K562 (cell line): Measurements from ENCODE around the gene LHX3. TPM values are rescaled to one million over a fixed set of nuclear protein-coding genes. Genes with fewer than 3 reads are reported as not detected.

Experiments used
- ATAC-seq: fragments of 200-7000 bp; cut with Tn5 transposase; 3 replicates; pipeline ENCODE4 v1.9.1; 2020; ENCODE audit warnings: moderate library complexity
- BruUV-seq: library from RNA; stranded (reverse); fragments of 400-500 nt; replicated peaks from 2 replicates; lab custom pipeline; 2021; lab: Mats Ljungman, UMichigan
- CTCF ChIA-PET: fragments of 300-600 bp; formaldehyde crosslinking; extraction: SDS; loops from one replicate; lab custom pipeline; 2021; ENCODE audit warnings: low intra/inter-chr PET ratio; lab: Yijun Ruan, JAX
- POLR2A ChIA-PET: fragments of 300-600, 350-650 bp; sonication (Branson Sonifier 250); formaldehyde crosslinking; extraction: SDS; loops from one replicate; lab custom pipeline; 2021; ENCODE audit warnings: antibody characterized with exemption, inconsistent platforms; lab: Yijun Ruan, JAX
- DNase-seq, 4 experiments: peaks; one replicate each; pipeline versions ENCODE4 v3.0.0 to v3.0.0-alpha.2; 2011 to 2018; ENCODE audit warnings: low spot score in 3 of 4, mixed read lengths in 3 of 4; ENCODE audit errors: extremely low read depth in 1 of 4
- FAIRE-seq: peaks from 2 replicates; lab custom pipeline; 2011; peaks lifted over from hg19 to GRCh38; lab: Jason Lieb, UNC
- H2AFZ ChIP-seq: 2 replicates; pipeline ENCODE4 v1.6.0; 2011; ENCODE audit warnings: low read depth, low read length, control low read depth, inconsistent platforms
- H3K27ac ChIP-seq: fragments of 200-600 bp; 3 replicates; pipeline ENCODE4 v1.8.0; 2011; ENCODE audit warnings: low read depth, mild to moderate bottlenecking, control low read depth, inconsistent platforms, low read length, moderate library complexity, mixed read lengths; ENCODE audit errors: extremely low read depth
- H3K27me3 ChIP-seq, 2 experiments: fragments of 300-600 bp in 1 of 2; 2 replicates in 1 of 2; 3 replicates in 1 of 2; pipeline versions ENCODE4 v1.6.0 to v1.8.0; 2011; ENCODE audit warnings: inconsistent platforms in 2 of 2, low read length in 2 of 2, mild to moderate bottlenecking in 1 of 2, mixed read lengths in 1 of 2, moderate library complexity in 1 of 2; ENCODE audit not compliant: control insufficient read depth in 2 of 2, insufficient read depth in 2 of 2
- H3K36me3 ChIP-seq: fragments of 300-600 bp; 3 replicates; pipeline ENCODE4 v1.8.0; 2011; ENCODE audit warnings: mild to moderate bottlenecking, low read length, inconsistent platforms; ENCODE audit not compliant: control insufficient read depth, insufficient read depth
- H3K4me1 ChIP-seq, 2 experiments: fragments of 200-600 bp in 1 of 2; replicated peaks in 1 of 2; 2 replicates in 1 of 2; 3 replicates in 1 of 2; pipeline versions ENCODE4 v1.5.1 to v1.8.0; 2011; ENCODE audit warnings: inconsistent platforms in 2 of 2, low read length in 2 of 2, mild to moderate bottlenecking in 1 of 2, mixed read lengths in 1 of 2, moderate library complexity in 1 of 2; ENCODE audit not compliant: control insufficient read depth in 2 of 2, insufficient read depth in 2 of 2
- H3K4me2 ChIP-seq: 2 replicates; pipeline ENCODE4 v1.6.1; 2011; ENCODE audit warnings: low read length, control low read depth, inconsistent platforms, mixed read lengths; ENCODE audit not compliant: insufficient read depth
- H3K4me3 ChIP-seq: fragments of 200-600 bp; sonication (generic), shearing (Covaris generic); 2 replicates; pipeline ENCODE4 v1.5.1; 2016; ENCODE audit warnings: control low read depth, inconsistent platforms
- H3K79me2 ChIP-seq: fragments of 200-600 bp; 3 replicates; pipeline ENCODE4 v1.8.0; 2011; ENCODE audit warnings: low read length, inconsistent platforms; ENCODE audit not compliant: control insufficient read depth, insufficient read depth
- H3K9ac ChIP-seq, 2 experiments: 2 replicates each; pipeline versions ENCODE4 v1.6.0 to v1.6.1; 2011; ENCODE audit warnings: low read depth in 2 of 2, low read length in 2 of 2, control low read depth in 1 of 2, inconsistent platforms in 1 of 2, mild to moderate bottlenecking in 1 of 2, mixed read lengths in 1 of 2; ENCODE audit not compliant: insufficient read depth in 1 of 2
- H3K9me1 ChIP-seq: one replicate; pipeline ENCODE4 v1.6.0; 2011; ENCODE audit warnings: inconsistent platforms, mild to moderate bottlenecking, low read length, moderate library complexity; ENCODE audit not compliant: control insufficient read depth, insufficient read depth
- H3K9me3 ChIP-seq: replicated peaks from 2 replicates; pipeline ENCODE4 v1.5.1; 2011; ENCODE audit warnings: low read depth, low read length, inconsistent platforms; ENCODE audit not compliant: control insufficient read depth, insufficient read depth
- H4K20me1 ChIP-seq: replicated peaks from 2 replicates; pipeline ENCODE4 v1.6.1; 2011; ENCODE audit warnings: low read length, inconsistent platforms, mixed read lengths; ENCODE audit not compliant: control insufficient read depth, insufficient read depth
- CREM ChIP-seq: IDR thresholded peaks from 2 replicates; pipeline ENCODE4 v1.6.1; 2014; ENCODE audit warnings: antibody characterized with exemption, low read depth
- DIDO1 ChIP-seq: fragments of 450-650 bp; IDR thresholded peaks from 2 replicates; pipeline ENCODE4 v1.6.1; 2016; ENCODE audit warnings: low read depth, missing biosample characterization, missing genetic modification characterization
- DMBX1 ChIP-seq: fragments of 250-450 bp; sonication (Bioruptor Pico); IDR thresholded peaks from 2 replicates; pipeline ENCODE4 v1.8.0; 2022; ENCODE audit warnings: inconsistent platforms, mild to moderate bottlenecking, moderate library complexity, borderline replicate concordance
- HLTF ChIP-seq: fragments of 450-650 bp; IDR thresholded peaks from 2 replicates; pipeline ENCODE4 v1.6.1; 2016
- HNRNPL ChIP-seq: fragments of 200-400 bp; formaldehyde crosslinking; IDR thresholded peaks from 2 replicates; pipeline ENCODE4 v1.6.1; 2017; ENCODE audit warnings: low read depth, mild to moderate bottlenecking, low read length
- KDM1A ChIP-seq, 2 experiments: fragments of 450-650 bp; IDR thresholded peaks; 2 replicates each; pipeline ENCODE4 v1.6.1; 2016; ENCODE audit warnings: mild to moderate bottlenecking in 2 of 2
- NFRKB ChIP-seq: fragments of 450-650 bp; IDR thresholded peaks from 2 replicates; pipeline ENCODE4 v1.6.1; 2016; ENCODE audit warnings: low read depth
- PHB ChIP-seq: fragments of 250-450 bp; sonication (Bioruptor Pico); IDR thresholded peaks from 2 replicates; pipeline ENCODE4 v1.5.0; 2021
- SRSF1 ChIP-seq: fragments of 200-400 bp; formaldehyde crosslinking; IDR thresholded peaks from 2 replicates; pipeline ENCODE4 v1.6.1; 2017; ENCODE audit warnings: mild to moderate bottlenecking, low read depth, low read length, moderate library complexity
- ZNF174 ChIP-seq: fragments of 250-450 bp; sonication (Bioruptor Pico); IDR thresholded peaks from 2 replicates; pipeline ENCODE4 v1.4.0; 2020; ENCODE audit warnings: mild to moderate bottlenecking
- ZNF431 ChIP-seq: sonication (generic); formaldehyde crosslinking; IDR thresholded peaks from 2 replicates; pipeline ENCODE4 v1.8.0; 2022; ENCODE audit warnings: mild to moderate bottlenecking, missing genetic modification reagents
- WGBS: fragments of 100-300 bp; shearing (Covaris generic); methylation state at CpG from one replicate; pipeline ENCODE4 v1.1.6; 2016; ENCODE audit warnings: low coverage, mixed read lengths; ENCODE audit not compliant: insufficient coverage; ENCODE audit errors: missing lambda C conversion rate; 5-methylcytosine and 5-hydroxymethylcytosine counted together
- in situ Hi-C: fragments of 300-500 bp; cut with MboI; formaldehyde crosslinking; loops from 4 replicates; pipeline ENCODE4 v1.15.0; 2018; ENCODE audit warnings: inconsistent platforms, mixed read lengths
- intact Hi-C: fragments of 100-400 bp; cut with micrococcal nuclease; formaldehyde crosslinking; loops from 2 replicates; pipeline ENCODE4 v1.14.2; 2022
- polyA plus RNA-seq, 8 experiments: library from polyadenylated mRNA; depleted of rRNA in 4 of 8; stranded (reverse) in 5 of 8; unstranded in 3 of 8; fragments of >200 nt; fragmentation: Nextera tagmentation in 2 of 8; fragmentation: Illumina TruSeq in 1 of 8; extraction: Ambion mirVana in 2 of 8; extraction: Trizol in 1 of 8; gene quantifications; 2 replicates each; pipeline versions ENCODE4 v1.2.1 to v1.2.3, GENCODE V29; 2011 to 2014; ENCODE audit warnings: inconsistent platforms in 1 of 8, missing spikeins in 1 of 8
- total RNA-seq, 7 experiments: library from RNA; depleted of rRNA in 6 of 7; stranded (reverse); fragments of >200 nt in 6 of 7; fragmentation: Illumina TruSeq in 2 of 7; extraction: Trizol in 2 of 7; gene quantifications; 2 replicates each; pipeline versions ENCODE4 v1.2.1 to v1.2.3, GENCODE V29; 2011 to 2021; ENCODE audit warnings: low replicate concordance in 1 of 7
- TF ChIP-seq, protein P1 (sequence below): fragments of 450-650 bp; formaldehyde crosslinking; conservative IDR thresholded peaks from 2 replicates; pipeline ENCODE4 v1.4.0; 2022; ENCODE audit warnings: mild to moderate bottlenecking, missing genetic modification characterization
- TF ChIP-seq, protein P2 (sequence below): fragments of 450-650 bp; IDR thresholded peaks from 2 replicates; pipeline ENCODE4 v1.6.1; 2016; ENCODE audit warnings: antibody characterized with exemption
- TF ChIP-seq, protein P3 (sequence below): fragments of 250-450 bp; sonication (Bioruptor Pico); IDR thresholded peaks from 2 replicates; pipeline ENCODE4 v1.8.0; 2021; ENCODE audit warnings: moderate library complexity, mild to moderate bottlenecking, inconsistent platforms
- TF ChIP-seq, protein P4 (sequence below): IDR thresholded peaks from 2 replicates; pipeline ENCODE4 v1.6.1; 2016; ENCODE audit warnings: missing genetic modification characterization, missing compliant biosample characterization
- TF ChIP-seq, protein P5 (sequence below): fragments of 250-450 bp; sonication (Bioruptor Pico); IDR thresholded peaks from 2 replicates; pipeline ENCODE4 v1.8.0; 2021; ENCODE audit warnings: moderate library complexity, mild to moderate bottlenecking, inconsistent platforms

LHX3 gene
- total and polyA plus RNA-seq, 9 of the 15 experiments (the other 6 are each of a cell fraction or from before 2014, with no cell fraction given), result 0.09 TPM; not detected in 8

DNA sequence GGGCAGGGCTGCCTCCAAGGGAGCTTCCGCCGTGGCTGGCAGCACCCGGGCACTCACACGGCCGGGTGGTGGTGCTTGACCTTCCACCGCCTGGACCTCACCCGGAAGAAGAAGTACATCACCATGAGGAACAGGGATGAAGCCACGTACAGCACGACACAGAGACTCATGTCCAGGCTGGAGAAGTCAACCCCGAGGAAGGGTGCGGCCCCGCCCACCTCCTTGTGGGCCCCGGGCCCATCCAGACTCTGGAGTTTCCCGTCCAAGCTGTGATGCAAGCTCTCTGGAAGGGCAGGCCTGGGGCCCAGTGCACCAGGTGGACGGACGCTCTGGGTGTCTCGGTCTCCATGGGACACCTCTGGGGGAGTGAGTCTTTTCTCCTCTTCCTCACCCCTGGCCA lies 3.7 kb upstream of the LHX3 start (continued):
- TF ChIP-seq, protein P1, sequence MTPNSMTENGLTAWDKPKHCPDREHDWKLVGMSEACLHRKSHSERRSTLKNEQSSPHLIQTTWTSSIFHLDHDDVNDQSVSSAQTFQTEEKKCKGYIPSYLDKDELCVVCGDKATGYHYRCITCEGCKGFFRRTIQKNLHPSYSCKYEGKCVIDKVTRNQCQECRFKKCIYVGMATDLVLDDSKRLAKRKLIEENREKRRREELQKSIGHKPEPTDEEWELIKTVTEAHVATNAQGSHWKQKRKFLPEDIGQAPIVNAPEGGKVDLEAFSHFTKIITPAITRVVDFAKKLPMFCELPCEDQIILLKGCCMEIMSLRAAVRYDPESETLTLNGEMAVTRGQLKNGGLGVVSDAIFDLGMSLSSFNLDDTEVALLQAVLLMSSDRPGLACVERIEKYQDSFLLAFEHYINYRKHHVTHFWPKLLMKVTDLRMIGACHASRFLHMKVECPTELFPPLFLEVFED (CRISPR knock-in tag), result no peak
- TF ChIP-seq, protein P2, sequence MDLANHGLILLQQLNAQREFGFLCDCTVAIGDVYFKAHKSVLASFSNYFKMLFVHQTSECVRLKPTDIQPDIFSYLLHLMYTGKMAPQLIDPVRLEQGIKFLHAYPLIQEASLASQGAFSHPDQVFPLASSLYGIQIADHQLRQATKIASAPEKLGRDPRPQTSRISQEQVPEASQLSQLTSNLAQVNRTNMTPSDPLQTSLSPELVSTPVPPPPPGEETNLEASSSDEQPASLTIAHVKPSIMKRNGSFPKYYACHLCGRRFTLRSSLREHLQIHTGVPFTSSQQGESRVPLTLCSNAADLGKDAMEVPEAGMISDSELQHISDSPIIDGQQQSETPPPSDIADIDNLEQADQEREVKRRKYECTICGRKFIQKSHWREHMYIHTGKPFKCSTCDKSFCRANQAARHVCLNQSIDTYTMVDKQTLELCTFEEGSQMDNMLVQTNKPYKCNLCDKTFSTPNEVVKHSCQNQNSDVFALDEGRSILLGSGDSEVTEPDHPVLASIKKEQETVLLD, result no peak

DNA sequence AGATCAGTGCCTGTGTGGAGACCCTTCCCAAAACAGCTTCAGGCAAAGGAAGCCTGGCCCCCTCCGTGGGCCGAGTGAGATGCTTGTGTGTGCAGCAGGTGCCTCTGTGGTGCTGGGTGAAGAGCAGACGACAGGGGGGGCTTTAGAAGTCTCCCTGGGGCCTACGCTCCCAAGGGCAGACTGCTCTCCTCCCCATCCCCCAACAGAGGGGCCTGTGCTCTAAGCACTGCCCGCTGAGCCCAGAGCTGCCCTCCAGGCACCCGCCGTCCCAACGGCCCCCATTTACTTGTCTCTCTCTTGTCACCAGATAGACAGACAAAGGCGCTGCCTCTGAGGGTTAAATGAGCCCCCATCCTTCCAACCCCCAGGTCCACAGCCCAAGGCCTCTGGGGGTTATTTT lies 2.7 kb upstream of the LHX3 start:
- H4K20me1 ChIP-seq, result peaks cover 6% of the 10 kb centered on the region; the same call in 1 of the 2 replicates
- ATAC-seq (0 out of 3 replicates have a peak, but pooled peaks have one; percentile 9), DNase-seq (no peak), FAIRE-seq (no peak)
- H2AFZ ChIP-seq, result no peak overlapping the region
- H3K4me1 ChIP-seq, result peaks cover 21 to 73% of the 10 kb centered on the region in 2 experiments
- H3K79me2 ChIP-seq, result no peaks in the 10 kb centered on the region
- no TSS peak for BruUV-seq
- H3K9ac ChIP-seq, result no peak overlapping the region
- H3K27ac ChIP-seq, result peak overlapping the region; percentile 70; the same call in 2 of the 3 replicates
- peaks cover 4% of the 10 kb centered on the region for H3K9me1 ChIP-seq
- no peak overlapping the region for H3K4me3 ChIP-seq
- in situ Hi-C loops (no loop called here), intact Hi-C loops (loop anchor here (2.0 kb wide), 1 partner anchor 15 kb away; no protein-coding TSS in a partner anchor)
- ChIA-PET CTCF (no interaction called here), POLR2A (interaction anchor here (0.7 to 1.3 kb wide), 2 partner anchors 16 to 80 kb away, joined by 3 to 4 read pairs; no protein-coding TSS in a partner anchor)
- WGBS, result 79% methylated on average over 8 of the region's 9 CpGs
- peaks cover 57% of the 10 kb centered on the region; the same call in 2 of the 3 replicates for H3K36me3 ChIP-seq
- H3K4me2 ChIP-seq, result no peak overlapping the region
- no peaks in the 10 kb centered on the region for H3K9me3 ChIP-seq
- H3K27me3 ChIP-seq, result peaks cover 0 to under 1% of the 10 kb centered on the region in 2 experiments; a peak in 1 of 5 replicates
- TF ChIP-seq HNRNPL, result no peak
- peak; percentile 80; the same call in 1 of the 2 replicates for TF ChIP-seq DMBX1 (CRISPR knock-in tag)
- no peak for TF ChIP-seq KDM1A (IDR thresholded peaks at IDR 0.05)
- TF ChIP-seq ZNF431 (CRISPR knock-in tag), result no peak
- no peak for TF ChIP-seq NFRKB
- no peak for TF ChIP-seq ZNF174 (CRISPR knock-in tag)
- TF ChIP-seq, protein P3, sequence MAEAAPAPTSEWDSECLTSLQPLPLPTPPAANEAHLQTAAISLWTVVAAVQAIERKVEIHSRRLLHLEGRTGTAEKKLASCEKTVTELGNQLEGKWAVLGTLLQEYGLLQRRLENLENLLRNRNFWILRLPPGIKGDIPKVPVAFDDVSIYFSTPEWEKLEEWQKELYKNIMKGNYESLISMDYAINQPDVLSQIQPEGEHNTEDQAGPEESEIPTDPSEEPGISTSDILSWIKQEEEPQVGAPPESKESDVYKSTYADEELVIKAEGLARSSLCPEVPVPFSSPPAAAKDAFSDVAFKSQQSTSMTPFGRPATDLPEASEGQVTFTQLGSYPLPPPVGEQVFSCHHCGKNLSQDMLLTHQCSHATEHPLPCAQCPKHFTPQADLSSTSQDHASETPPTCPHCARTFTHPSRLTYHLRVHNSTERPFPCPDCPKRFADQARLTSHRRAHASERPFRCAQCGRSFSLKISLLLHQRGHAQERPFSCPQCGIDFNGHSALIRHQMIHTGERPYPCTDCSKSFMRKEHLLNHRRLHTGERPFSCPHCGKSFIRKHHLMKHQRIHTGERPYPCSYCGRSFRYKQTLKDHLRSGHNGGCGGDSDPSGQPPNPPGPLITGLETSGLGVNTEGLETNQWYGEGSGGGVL (CRISPR knock-in tag), result no peak
- TF ChIP-seq, protein P4, sequence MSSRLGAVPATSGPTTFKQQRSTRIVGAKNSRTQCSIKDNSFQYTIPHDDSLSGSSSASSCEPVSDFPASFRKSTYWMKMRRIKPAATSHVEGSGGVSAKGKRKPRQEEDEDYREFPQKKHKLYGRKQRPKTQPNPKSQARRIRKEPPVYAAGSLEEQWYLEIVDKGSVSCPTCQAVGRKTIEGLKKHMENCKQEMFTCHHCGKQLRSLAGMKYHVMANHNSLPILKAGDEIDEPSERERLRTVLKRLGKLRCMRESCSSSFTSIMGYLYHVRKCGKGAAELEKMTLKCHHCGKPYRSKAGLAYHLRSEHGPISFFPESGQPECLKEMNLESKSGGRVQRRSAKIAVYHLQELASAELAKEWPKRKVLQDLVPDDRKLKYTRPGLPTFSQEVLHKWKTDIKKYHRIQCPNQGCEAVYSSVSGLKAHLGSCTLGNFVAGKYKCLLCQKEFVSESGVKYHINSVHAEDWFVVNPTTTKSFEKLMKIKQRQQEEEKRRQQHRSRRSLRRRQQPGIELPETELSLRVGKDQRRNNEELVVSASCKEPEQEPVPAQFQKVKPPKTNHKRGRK (tag), result no peak
- TF ChIP-seq DIDO1 (tag), result no peak
- TF ChIP-seq PHB, result no peak
- no peak for TF ChIP-seq CREM
- TF ChIP-seq, protein P5, sequence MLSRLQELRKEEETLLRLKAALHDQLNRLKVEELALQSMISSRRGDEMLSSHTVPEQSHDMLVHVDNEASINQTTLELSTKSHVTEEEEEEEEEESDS (CRISPR knock-in tag), result no peak
- no peak for TF ChIP-seq HLTF
- TF ChIP-seq SRSF1, result no peak
